GM23248 (cell line): ENCODE data around the gene HTT.

Source experiments
- EZH2 ChIP-seq: fragments of 200-600 bp; sonication (generic); IDR thresholded peaks from 2 replicates; pipeline ENCODE4 v1.6.1; 2018; ENCODE audit warnings: antibody characterized with exemption, mild to moderate bottlenecking; ENCODE audit not compliant: insufficient read depth, poor library complexity, severe bottlenecking
- EZH2phosphoT487 ChIP-seq: fragments of 200-600 bp; sonication (generic); IDR thresholded peaks from 2 replicates; pipeline ENCODE4 v1.6.1; 2018; ENCODE audit warnings: antibody characterized with exemption, moderate library complexity, mild to moderate bottlenecking, low read depth; ENCODE audit not compliant: insufficient read depth

- TF ChIP-seq EZH2phosphoT487 (no peak), EZH2 (no peak)
Observed at GRCh38 chr4:3042226-3042625, 32.3 kb upstream of the HTT start.
